ENCODE results near the gene PFKFB2.

Gene PFKFB2

GRCh38 chr1:207089627-207090355 lies 36.7 kb downstream of the PFKFB2 start:
- Mint-ChIP-seq H3K27ac (peak overlapping the region; percentile 39), H3K4me3 (peak overlapping the region; percentile 59 to 81), H3K9me3 (no peaks in the 10 kb centered on the region), H3K36me3 (no peaks in the 10 kb centered on the region), H3K4me1 (peaks cover 11 to 18% of the 10 kb centered on the region in 2 donors), H3K27me3 (peaks cover 0 to 3% of the 10 kb centered on the region in 2 donors)
- ATAC-seq (replicated peaks) (peak in 1 of 2 donors; percentile 14), DNase-seq (no peak)

- peaks cover 6 to 10% of the 10 kb centered on the region in 2 donors for H3K27me3 Mint-ChIP-seq
- no peaks in the 10 kb centered on the region for H3K36me3 Mint-ChIP-seq
- peaks cover 7 to 11% of the 10 kb centered on the region in 2 donors for H3K4me1 Mint-ChIP-seq
- no peak overlapping the region for H3K27ac Mint-ChIP-seq
- H3K4me3 Mint-ChIP-seq, result no peak overlapping the region
- H3K9me3 Mint-ChIP-seq, result no peaks in the 10 kb centered on the region
- no peak for ATAC-seq (replicated peaks)
- DNase-seq, result no peak
Observed at GRCh38 chr1:207091200-207091908, 38.3 kb downstream of the PFKFB2 start.

- H3K9me3 Mint-ChIP-seq, result no peaks in the 10 kb centered on the region
- DNase-seq (no peak), ATAC-seq (replicated peaks) (no peak)
- H3K36me3 Mint-ChIP-seq, result no peaks in the 10 kb centered on the region
- H3K4me3 Mint-ChIP-seq, result no peak overlapping the region
- peaks cover 14 to 19% of the 10 kb centered on the region in 2 donors for H3K4me1 Mint-ChIP-seq
- no peak overlapping the region for H3K27ac Mint-ChIP-seq
- H3K27me3 Mint-ChIP-seq, result peaks cover 6 to 10% of the 10 kb centered on the region in 2 donors
Observed at GRCh38 chr1:207093944-207094343, 40.9 kb downstream of the PFKFB2 start.

- no peak overlapping the region for H3K4me3 Mint-ChIP-seq
- ATAC-seq (replicated peaks) (peak; percentile 96 to 99), DNase-seq (peak; percentile 17)
- no peak overlapping the region for H3K27ac Mint-ChIP-seq
- peaks cover 8 to 9% of the 10 kb centered on the region in 2 donors for H3K4me1 Mint-ChIP-seq
- H3K36me3 Mint-ChIP-seq, result no peaks in the 10 kb centered on the region
- peaks cover 20 to 21% of the 10 kb centered on the region in 2 donors for H3K27me3 Mint-ChIP-seq
- no peaks in the 10 kb centered on the region for H3K9me3 Mint-ChIP-seq
Observed at GRCh38 chr1:207097871-207098324, 44.8 kb downstream of the PFKFB2 start.

- ATAC-seq (replicated peaks), result no peak
- no peak overlapping the region for H3K4me3 Mint-ChIP-seq
- H3K27me3 Mint-ChIP-seq, result peaks cover 16 to 22% of the 10 kb centered on the region in 2 donors
- H3K36me3 Mint-ChIP-seq, result no peaks in the 10 kb centered on the region
- DNase-seq, result no peak
- peaks cover 6 to 8% of the 10 kb centered on the region in 2 donors for H3K4me1 Mint-ChIP-seq
- H3K27ac Mint-ChIP-seq, result no peak overlapping the region
- H3K9me3 Mint-ChIP-seq, result no peaks in the 10 kb centered on the region
Observed at GRCh38 chr1:207101720-207102119, 48.6 kb downstream of the PFKFB2 start.

- Mint-ChIP-seq H3K27ac (no peak overlapping the region), H3K36me3 (no peaks in the 10 kb centered on the region), H3K4me1 (peaks cover 6 to 8% of the 10 kb centered on the region in 2 donors), H3K9me3 (no peaks in the 10 kb centered on the region), H3K4me3 (no peak overlapping the region), H3K27me3 (peaks cover 16 to 22% of the 10 kb centered on the region in 2 donors)
- DNase-seq, result no peak
- ATAC-seq (replicated peaks), result no peak
Observed at GRCh38 chr1:207102146-207102545, 49.1 kb downstream of the PFKFB2 start.

GRCh38 chr1:207102659-207103058 lies 49.6 kb downstream of the PFKFB2 start:
- ATAC-seq (replicated peaks) (no peak), DNase-seq (no peak)
- Mint-ChIP-seq H3K4me1 (peaks cover 4 to 6% of the 10 kb centered on the region in 2 donors), H3K36me3 (no peaks in the 10 kb centered on the region), H3K9me3 (no peaks in the 10 kb centered on the region), H3K4me3 (no peak overlapping the region), H3K27me3 (peaks cover 18 to 24% of the 10 kb centered on the region in 2 donors), H3K27ac (no peak overlapping the region)

GRCh38 chr1:207103892-207104373 lies 50.9 kb downstream of the PFKFB2 start, which contains the start of gene C4BPA:
Gene C4BPA (plus strand): TSS chr1:207104233. CDS start chr1:207113026, 8,793 bp downstream.
- Mint-ChIP-seq H3K27me3 (peaks cover 21 to 27% of the 10 kb centered on the region in 2 donors), H3K9me3 (no peaks in the 10 kb centered on the region), H3K27ac (no peak within 1 kb of the TSS), H3K4me3 (no peak within 1 kb of the TSS), H3K4me1 (no peaks in the 10 kb centered on the region), H3K36me3 (no peaks in the 10 kb centered on the region)
- ATAC-seq (replicated peaks), result no peak
- no peak for DNase-seq

GRCh38 chr1:207109004-207109403 lies 55.9 kb downstream of the PFKFB2 start:
- no peak overlapping the region for H3K27ac Mint-ChIP-seq
- no peak for ATAC-seq (replicated peaks)
- H3K9me3 Mint-ChIP-seq, result no peaks in the 10 kb centered on the region
- no peaks in the 10 kb centered on the region for H3K36me3 Mint-ChIP-seq
- H3K4me3 Mint-ChIP-seq, result no peak overlapping the region
- no peak for DNase-seq
- H3K4me1 Mint-ChIP-seq, result no peaks in the 10 kb centered on the region
- peaks cover 20 to 25% of the 10 kb centered on the region in 2 donors for H3K27me3 Mint-ChIP-seq

GRCh38 chr1:207112616-207113296 lies 59.7 kb downstream of the PFKFB2 start:
- H3K36me3 Mint-ChIP-seq, result no peaks in the 10 kb centered on the region
- DNase-seq, result no peak
- H3K4me3 Mint-ChIP-seq, result no peak overlapping the region
- H3K27ac Mint-ChIP-seq, result no peak overlapping the region
- ATAC-seq (replicated peaks), result no peak
- peaks cover 17 to 18% of the 10 kb centered on the region in 2 donors for H3K27me3 Mint-ChIP-seq
- no peaks in the 10 kb centered on the region for H3K4me1 Mint-ChIP-seq
- no peaks in the 10 kb centered on the region for H3K9me3 Mint-ChIP-seq

- no peak for ATAC-seq (replicated peaks)
- Mint-ChIP-seq H3K9me3 (peaks cover 0 to 2% of the 10 kb centered on the region in 2 donors), H3K36me3 (no peaks in the 10 kb centered on the region), H3K27me3 (peaks cover 5 to 6% of the 10 kb centered on the region in 2 donors), H3K27ac (no peak overlapping the region), H3K4me3 (no peak overlapping the region), H3K4me1 (no peaks in the 10 kb centered on the region)
- DNase-seq, result no peak
Observed at GRCh38 chr1:207115269-207115668, 62.2 kb downstream of the PFKFB2 start.

GRCh38 chr1:207124389-207124788 lies 71.3 kb downstream of the PFKFB2 start:
- Mint-ChIP-seq H3K9me3 (peaks cover 19 to 26% of the 10 kb centered on the region in 2 donors), H3K36me3 (peaks cover 10 to 25% of the 10 kb centered on the region in 2 donors), H3K27me3 (no peaks in the 10 kb centered on the region), H3K4me3 (no peak overlapping the region), H3K4me1 (no peaks in the 10 kb centered on the region), H3K27ac (no peak overlapping the region)
- DNase-seq (no peak), ATAC-seq (replicated peaks) (no peak)

GRCh38 chr1:207128336-207128921 lies 75.4 kb downstream of the PFKFB2 start:
- H3K27me3 Mint-ChIP-seq, result no peaks in the 10 kb centered on the region
- DNase-seq, result no peak
- no peak overlapping the region for H3K27ac Mint-ChIP-seq
- H3K4me3 Mint-ChIP-seq, result no peak overlapping the region
- no peak for ATAC-seq (replicated peaks)
- no peaks in the 10 kb centered on the region for H3K4me1 Mint-ChIP-seq
- H3K36me3 Mint-ChIP-seq, result peaks cover 13 to 32% of the 10 kb centered on the region in 2 donors
- peaks cover 25 to 36% of the 10 kb centered on the region in 2 donors for H3K9me3 Mint-ChIP-seq

- ATAC-seq (replicated peaks) (no peak), DNase-seq (no peak)
Observed at GRCh38 chr1:207129053-207129452, 76.0 kb downstream of the PFKFB2 start.

More at GRCh38 chr1:207129053-207129452, 76.0 kb downstream of the PFKFB2 start:
- peaks cover 25 to 36% of the 10 kb centered on the region in 2 donors for H3K9me3 Mint-ChIP-seq
- no peak overlapping the region for H3K27ac Mint-ChIP-seq
- no peaks in the 10 kb centered on the region for H3K27me3 Mint-ChIP-seq
- H3K36me3 Mint-ChIP-seq, result peaks cover 13 to 32% of the 10 kb centered on the region in 2 donors
- H3K4me1 Mint-ChIP-seq, result no peaks in the 10 kb centered on the region
- H3K4me3 Mint-ChIP-seq, result no peak overlapping the region

All from stimulated activated naive B cell treated with anti-CD40 and anti-IgM and Interleukin-4, amounts not matched to agents 10 μg/mL and 1 μg/mL and 100 μg/mL, for 72 hours (primary cell).